Neural crest cell (in vitro differentiated cells): ENCODE data around the gene MYO9B. TPM values are rescaled to one million over a fixed set of nuclear protein-coding genes. Genes with fewer than 3 reads are reported as not detected.
A peak's percentile ranks its signal among the peaks of the same experiment; 100 is the strongest.

Experiments used
- DNase-seq: peaks from one replicate; pipeline ENCODE4 v3.0.0; 2021; ENCODE audit warnings: low read depth, mixed read lengths, low spot score
- H3K27ac Mint-ChIP-seq: one replicate; pipeline ENCODE4 v1.8.0; 2021; ENCODE audit warnings: mild to moderate bottlenecking, mixed read lengths; ENCODE audit not compliant: unreplicated experiment
- H3K27me3 Mint-ChIP-seq: 2 replicates; pipeline ENCODE4 v1.8.0; 2021; ENCODE audit warnings: low read depth, mild to moderate bottlenecking, mixed read lengths
- H3K36me3 Mint-ChIP-seq: 2 replicates; pipeline ENCODE4 v1.8.0; 2021; ENCODE audit warnings: low read depth, mild to moderate bottlenecking, mixed read lengths
- H3K4me1 Mint-ChIP-seq: 2 replicates; pipeline ENCODE4 v1.8.0; 2021; ENCODE audit warnings: mixed read lengths
- H3K4me3 Mint-ChIP-seq: one replicate; pipeline ENCODE4 v1.8.0; 2021; ENCODE audit warnings: mild to moderate bottlenecking, mixed read lengths
- H3K9me3 Mint-ChIP-seq: 2 replicates; pipeline ENCODE4 v1.8.0; 2021; ENCODE audit warnings: mixed read lengths
- total RNA-seq: library from RNA; stranded (reverse); gene quantifications from 2 replicates; pipeline ENCODE4 v1.2.1, GENCODE V29; 2021
- TF ChIP-seq, protein P1 (sequence below): fragments of 200-600 bp; sonication (generic); conservative IDR thresholded peaks from 2 replicates; pipeline ENCODE4 v1.5.0; 2021; ENCODE audit warnings: antibody characterized with exemption, mild to moderate bottlenecking

Gene MYO9B
- total RNA-seq, 1 donor from 2014 or later: 113 TPM

DNA sequence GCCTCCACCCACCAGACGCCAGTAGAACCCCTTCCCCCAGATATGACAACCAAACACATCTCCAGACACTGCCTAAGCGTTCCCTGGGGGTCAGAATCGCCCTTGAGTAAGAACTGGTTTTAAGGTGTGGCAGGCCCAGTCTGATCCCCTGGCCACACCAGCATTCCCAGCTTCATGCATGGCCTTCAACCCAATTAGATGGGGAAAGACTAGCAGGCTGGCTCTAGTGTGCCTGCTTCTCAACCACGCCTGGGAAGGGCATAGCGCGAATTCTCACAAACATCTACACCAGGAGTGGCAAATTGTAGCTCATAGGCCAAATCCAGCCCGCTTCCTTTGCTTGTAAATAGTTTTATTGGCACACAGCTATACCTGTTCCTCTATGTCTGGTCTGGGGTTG lies 13.9 kb upstream of the MYO9B start:
- TF ChIP-seq, protein P1, sequence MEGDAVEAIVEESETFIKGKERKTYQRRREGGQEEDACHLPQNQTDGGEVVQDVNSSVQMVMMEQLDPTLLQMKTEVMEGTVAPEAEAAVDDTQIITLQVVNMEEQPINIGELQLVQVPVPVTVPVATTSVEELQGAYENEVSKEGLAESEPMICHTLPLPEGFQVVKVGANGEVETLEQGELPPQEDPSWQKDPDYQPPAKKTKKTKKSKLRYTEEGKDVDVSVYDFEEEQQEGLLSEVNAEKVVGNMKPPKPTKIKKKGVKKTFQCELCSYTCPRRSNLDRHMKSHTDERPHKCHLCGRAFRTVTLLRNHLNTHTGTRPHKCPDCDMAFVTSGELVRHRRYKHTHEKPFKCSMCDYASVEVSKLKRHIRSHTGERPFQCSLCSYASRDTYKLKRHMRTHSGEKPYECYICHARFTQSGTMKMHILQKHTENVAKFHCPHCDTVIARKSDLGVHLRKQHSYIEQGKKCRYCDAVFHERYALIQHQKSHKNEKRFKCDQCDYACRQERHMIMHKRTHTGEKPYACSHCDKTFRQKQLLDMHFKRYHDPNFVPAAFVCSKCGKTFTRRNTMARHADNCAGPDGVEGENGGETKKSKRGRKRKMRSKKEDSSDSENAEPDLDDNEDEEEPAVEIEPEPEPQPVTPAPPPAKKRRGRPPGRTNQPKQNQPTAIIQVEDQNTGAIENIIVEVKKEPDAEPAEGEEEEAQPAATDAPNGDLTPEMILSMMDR: no peak
- H3K27ac Mint-ChIP-seq: no peak overlapping the region
- no peaks in the 10 kb centered on the region for H3K9me3 Mint-ChIP-seq
- H3K27me3 Mint-ChIP-seq: no peaks in the 10 kb centered on the region
- H3K4me3 Mint-ChIP-seq: no peak overlapping the region
- H3K4me1 Mint-ChIP-seq: peaks cover 4% of the 10 kb centered on the region
- no peak for DNase-seq
- H3K36me3 Mint-ChIP-seq: peaks cover 19% of the 10 kb centered on the region

DNA sequence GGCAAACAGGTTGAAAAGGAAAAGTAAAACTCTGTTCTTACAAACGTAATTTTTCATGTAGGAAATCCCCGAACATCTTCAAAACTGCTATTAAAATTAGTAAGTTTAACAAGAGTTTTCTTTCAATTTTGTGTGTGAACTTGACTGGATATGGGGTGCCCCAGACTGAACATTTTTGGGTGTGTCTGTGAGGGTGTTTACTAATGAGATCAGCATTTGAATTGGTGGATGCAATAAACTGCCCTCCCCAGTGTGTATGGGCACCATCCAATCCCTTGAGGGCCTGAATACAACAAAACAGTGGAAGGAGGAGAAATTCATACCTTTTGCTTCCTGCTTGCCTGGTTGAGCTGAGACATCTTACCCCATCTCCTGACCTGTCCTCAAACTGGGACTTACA lies 12.1 kb upstream of the MYO9B start:
- Mint-ChIP-seq H3K27ac (no peak overlapping the region), H3K4me3 (no peak overlapping the region), H3K9me3 (no peaks in the 10 kb centered on the region), H3K4me1 (peaks cover 13% of the 10 kb centered on the region), H3K27me3 (no peaks in the 10 kb centered on the region), H3K36me3 (peaks cover 16% of the 10 kb centered on the region)
- TF ChIP-seq, protein P1: no peak
- DNase-seq: no peak

GRCh38 chr19:17069193-17069592 lies 6.4 kb upstream of the MYO9B start:
- TF ChIP-seq, protein P1: no peak
- Mint-ChIP-seq H3K27me3 (no peaks in the 10 kb centered on the region), H3K36me3 (peaks cover 10% of the 10 kb centered on the region), H3K4me3 (no peak overlapping the region), H3K9me3 (no peaks in the 10 kb centered on the region), H3K4me1 (peaks cover 38% of the 10 kb centered on the region), H3K27ac (no peak overlapping the region)
- no peak for DNase-seq

- TF ChIP-seq, protein P1: no peak
- H3K9me3 Mint-ChIP-seq: no peaks in the 10 kb centered on the region
- no peak for DNase-seq
- H3K4me3 Mint-ChIP-seq: peak overlapping the region; percentile 79
- H3K27me3 Mint-ChIP-seq: no peaks in the 10 kb centered on the region
- peak overlapping the region; percentile 85 for H3K27ac Mint-ChIP-seq
- peaks cover 2% of the 10 kb centered on the region for H3K36me3 Mint-ChIP-seq
- peaks cover 41% of the 10 kb centered on the region for H3K4me1 Mint-ChIP-seq
These were observed 5.2 kb upstream of the MYO9B start for GRCh38 chr19:17070421-17070820.

- H3K9me3 Mint-ChIP-seq: no peaks in the 10 kb centered on the region
- H3K27ac Mint-ChIP-seq: no peak overlapping the region
- TF ChIP-seq, protein P1: no peak
- no peak for DNase-seq
- H3K27me3 Mint-ChIP-seq: no peaks in the 10 kb centered on the region
- H3K4me3 Mint-ChIP-seq: peak overlapping the region; percentile 79
- peaks cover 41% of the 10 kb centered on the region for H3K4me1 Mint-ChIP-seq
- peaks cover 2% of the 10 kb centered on the region for H3K36me3 Mint-ChIP-seq
These were observed 4.7 kb upstream of the MYO9B start for GRCh38 chr19:17070912-17071311.
